AG10803 (cell line): ENCODE data around the gene RAB11FIP3.
A peak's percentile ranks its signal among the peaks of the same experiment; 100 is the strongest.

Experiments
- DNase-seq: peaks from one replicate; pipeline ENCODE4 v3.0.0; 2010; ENCODE audit warnings: low read depth
- H3K4me3 ChIP-seq: 2 replicates; pipeline ENCODE4 v1.5.1; 2011; ENCODE audit warnings: mild to moderate bottlenecking, low read length, control low read depth
- TF ChIP-seq, protein P1 (sequence below): conservative IDR thresholded peaks from 2 replicates; pipeline ENCODE4 v1.5.1; 2011; ENCODE audit warnings: mild to moderate bottlenecking, low read length, control low read depth, inconsistent platforms

RAB11FIP3 gene

DNA sequence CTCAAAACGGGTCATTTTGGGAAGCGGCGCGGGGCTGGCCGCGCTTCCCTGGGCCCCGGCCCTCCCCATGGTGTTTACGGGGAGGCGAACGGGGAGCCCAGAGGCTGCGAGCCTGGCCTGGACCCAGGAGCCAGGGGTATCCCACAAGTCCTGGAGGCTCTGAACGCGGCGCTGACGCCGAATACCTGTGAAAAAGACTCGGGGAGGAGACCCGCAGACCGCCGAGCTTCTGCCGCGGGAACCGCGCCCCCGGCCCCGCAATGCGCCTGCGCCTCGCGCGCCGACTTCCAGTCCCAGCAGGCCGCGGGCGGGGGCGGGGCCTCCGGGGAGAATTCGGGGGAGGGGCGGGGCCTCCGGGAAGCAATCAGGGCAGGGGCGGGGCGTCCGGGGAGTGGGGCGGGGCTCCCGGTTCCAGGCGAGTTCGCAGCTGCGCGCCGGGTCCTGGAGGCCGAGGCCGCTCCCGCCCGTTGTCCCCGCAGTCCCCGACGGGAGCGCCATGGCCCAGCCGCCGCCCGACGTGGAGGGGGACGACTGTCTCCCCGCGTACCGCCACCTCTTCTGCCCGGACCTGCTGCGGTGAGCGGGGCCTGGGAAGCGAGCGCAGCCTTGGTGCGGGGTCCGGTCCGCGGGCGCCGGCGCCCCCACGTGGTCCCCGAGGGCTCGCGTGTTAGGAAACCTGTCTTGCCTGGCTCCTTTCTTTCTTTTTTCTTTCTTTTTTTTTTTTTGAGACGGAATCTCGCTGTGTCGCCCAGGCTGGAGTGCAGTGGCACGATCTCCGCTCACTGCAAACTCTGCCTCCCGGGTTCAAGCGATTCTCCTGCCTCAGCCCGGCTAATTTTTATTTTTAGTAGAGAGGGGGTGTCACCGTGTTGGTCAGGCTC, 23.7 kb upstream of the RAB11FIP3 start, which contains the start of gene DECR2:
Gene DECR2, plus strand, starts transcription at position 418 of the 881 bp plus-strand sequence. Its CDS starts 79 bp downstream, at position 497.
- peak; percentile 83 for DNase-seq
- TF ChIP-seq, protein P1, sequence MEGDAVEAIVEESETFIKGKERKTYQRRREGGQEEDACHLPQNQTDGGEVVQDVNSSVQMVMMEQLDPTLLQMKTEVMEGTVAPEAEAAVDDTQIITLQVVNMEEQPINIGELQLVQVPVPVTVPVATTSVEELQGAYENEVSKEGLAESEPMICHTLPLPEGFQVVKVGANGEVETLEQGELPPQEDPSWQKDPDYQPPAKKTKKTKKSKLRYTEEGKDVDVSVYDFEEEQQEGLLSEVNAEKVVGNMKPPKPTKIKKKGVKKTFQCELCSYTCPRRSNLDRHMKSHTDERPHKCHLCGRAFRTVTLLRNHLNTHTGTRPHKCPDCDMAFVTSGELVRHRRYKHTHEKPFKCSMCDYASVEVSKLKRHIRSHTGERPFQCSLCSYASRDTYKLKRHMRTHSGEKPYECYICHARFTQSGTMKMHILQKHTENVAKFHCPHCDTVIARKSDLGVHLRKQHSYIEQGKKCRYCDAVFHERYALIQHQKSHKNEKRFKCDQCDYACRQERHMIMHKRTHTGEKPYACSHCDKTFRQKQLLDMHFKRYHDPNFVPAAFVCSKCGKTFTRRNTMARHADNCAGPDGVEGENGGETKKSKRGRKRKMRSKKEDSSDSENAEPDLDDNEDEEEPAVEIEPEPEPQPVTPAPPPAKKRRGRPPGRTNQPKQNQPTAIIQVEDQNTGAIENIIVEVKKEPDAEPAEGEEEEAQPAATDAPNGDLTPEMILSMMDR = peak; percentile 40
- peak within 1 kb of the TSS; percentile 87 for H3K4me3 ChIP-seq

DNA sequence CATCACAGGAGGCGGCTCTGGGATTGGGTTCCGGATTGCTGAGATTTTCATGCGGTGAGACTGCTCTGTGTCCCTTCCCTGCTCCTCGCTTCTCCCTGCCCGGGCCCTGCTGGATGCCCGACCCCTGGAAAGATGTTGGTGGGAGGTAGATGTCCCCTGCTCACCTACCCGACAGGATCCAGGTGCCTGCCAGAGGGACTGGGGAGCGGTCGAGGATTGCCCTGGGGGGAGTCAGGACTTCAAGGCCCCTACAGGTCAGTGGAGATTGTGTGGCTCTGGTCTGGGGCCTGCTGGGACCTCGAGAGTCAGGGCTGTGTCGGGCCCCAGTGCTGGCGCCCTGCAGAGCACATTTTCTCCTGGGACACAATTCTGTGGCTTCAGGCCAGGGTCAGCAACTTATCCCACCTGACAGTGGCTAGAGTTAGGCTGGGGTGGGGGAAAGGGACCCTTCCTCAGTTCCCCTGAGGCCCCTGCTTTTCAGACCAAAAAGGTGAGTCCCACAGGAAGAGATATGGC, 20.4 kb upstream of the RAB11FIP3 start:
- no peak for DNase-seq
- TF ChIP-seq, protein P1 = no peak
- H3K4me3 ChIP-seq = no peak overlapping the region

DNA sequence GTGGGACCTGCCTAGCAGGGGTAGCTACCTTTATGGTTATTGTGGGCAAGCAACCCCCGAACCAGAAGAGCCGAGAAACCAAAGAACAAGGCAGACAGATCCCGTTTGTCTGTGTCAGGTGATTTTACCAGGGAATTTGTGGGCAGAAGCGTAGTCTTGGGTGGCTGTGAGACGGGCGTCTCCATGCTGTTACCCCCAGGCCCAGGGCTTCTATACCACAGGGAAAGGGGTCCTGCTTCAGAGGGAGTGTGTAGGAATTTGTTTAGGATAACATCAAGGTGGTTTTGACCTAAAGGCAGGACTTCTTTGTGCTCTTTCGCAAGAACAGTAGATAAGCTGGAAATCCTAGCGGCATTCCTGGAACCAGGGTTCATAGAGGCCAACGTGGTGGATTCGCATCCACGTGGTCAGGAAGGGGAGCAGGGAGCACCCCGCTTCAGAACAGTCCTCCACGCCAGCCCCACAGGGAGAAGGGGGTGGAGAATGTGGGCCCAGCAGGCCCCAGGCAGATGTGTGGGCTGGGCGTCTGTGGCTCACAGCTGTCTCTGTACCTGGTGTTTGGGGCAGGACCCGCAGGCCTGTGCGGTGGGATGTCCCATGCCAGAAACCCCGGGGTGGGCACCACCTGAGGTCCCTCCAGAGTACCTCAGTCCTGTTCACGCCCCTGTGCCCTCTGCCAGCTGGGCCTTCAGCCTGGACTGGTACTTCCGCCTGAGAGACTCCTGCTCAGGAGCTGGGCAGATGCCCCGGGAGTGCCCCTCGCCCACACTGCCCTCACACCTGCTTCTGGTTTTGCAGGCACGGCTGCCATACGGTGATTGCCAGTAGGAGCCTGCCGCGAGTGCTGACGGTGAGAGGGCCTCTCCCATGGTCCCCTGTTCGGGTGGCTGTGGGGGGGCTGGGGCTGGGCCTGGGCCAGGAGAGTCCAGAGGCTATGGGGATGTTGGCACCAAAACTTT, 19.6 kb upstream of the RAB11FIP3 start:
- TF ChIP-seq, protein P1 = no peak
- no peak overlapping the region for H3K4me3 ChIP-seq
- no peak for DNase-seq

DNA sequence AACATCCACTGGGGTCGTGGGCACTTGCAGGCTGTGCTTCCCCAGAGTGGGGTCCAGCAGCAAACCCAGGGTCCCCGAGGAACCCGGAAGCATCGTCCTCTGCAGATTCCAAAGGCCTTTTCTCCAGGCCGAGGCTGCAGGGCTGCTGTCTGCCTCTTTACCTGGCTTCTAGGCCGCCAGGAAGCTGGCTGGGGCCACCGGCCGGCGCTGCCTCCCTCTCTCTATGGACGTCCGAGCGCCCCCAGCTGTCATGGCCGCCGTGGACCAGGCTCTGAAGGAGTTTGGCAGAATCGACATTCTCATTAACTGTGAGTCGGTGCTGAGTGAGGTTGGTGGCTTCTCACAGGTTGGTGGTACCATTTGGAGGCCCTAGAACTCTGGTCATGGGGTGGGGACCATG, 18.2 kb upstream of the RAB11FIP3 start:
- H3K4me3 ChIP-seq = no peak overlapping the region
- no peak for DNase-seq
- TF ChIP-seq, protein P1 = no peak

DNA sequence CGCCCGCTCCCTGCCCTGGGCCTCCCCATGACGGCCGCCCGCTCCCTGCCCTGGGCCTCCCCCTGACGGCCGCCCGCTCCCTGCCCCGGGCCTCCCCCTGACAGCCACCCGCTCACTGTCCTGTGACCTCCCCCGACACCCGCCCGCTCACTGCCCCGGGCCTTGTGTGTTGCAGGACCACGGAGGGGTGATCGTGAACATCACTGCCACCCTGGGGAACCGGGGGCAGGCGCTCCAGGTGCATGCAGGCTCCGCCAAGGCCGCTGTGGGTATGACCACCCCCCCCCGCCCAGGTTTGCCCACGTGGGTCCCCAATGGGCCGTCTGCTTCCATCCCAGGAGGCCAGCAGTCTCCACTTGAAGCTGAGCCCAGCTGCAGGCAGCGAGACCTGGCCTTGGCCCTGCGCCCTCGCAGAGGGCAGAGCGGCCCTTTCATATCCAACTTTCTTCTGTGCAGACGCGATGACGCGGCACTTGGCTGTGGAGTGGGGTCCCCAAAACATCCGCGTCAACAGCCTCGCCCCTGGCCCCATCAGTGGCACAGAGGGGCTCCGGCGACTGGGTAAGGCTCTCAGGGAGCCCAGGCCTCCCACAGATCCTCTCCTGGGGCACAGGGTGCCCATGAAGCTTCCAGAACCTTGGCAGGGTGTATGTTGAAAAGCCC, 14.8 kb upstream of the RAB11FIP3 start:
- H3K4me3 ChIP-seq = no peak overlapping the region
- no peak for DNase-seq
- TF ChIP-seq, protein P1 = no peak

DNA sequence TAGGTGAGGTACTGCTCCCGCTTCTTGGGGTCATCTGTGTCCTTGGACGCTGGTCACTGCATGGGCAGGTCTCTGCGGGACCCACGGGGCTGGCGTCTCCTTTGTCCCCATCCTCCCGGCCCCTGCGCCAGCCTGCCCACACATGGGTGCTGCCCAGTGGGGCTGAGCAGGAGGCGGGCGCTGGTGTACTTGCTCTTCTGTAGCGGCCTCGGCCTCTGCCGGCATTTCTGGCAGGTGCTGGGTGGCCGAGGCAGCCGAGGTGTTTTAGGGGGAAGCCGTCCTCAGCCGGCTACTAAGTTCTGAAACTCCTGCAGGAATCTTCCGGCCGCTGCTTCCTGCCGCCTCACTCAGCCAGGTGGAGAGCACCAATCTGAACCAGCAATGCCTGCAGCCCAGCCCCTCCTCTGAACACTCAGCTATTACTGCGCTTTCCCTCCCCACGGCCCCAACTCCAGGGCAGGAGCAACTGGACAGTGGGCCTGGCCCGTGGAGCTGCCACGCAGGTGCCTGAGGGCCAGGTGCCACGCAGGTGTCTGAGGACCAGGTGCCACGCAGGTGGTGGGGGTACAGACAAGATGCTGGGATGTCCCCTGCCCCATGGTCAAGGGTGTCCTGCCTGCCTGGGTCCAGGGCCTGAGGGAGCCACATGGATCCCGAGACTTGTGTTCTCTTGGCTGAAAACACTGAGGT, 13.7 kb upstream of the RAB11FIP3 start:
- TF ChIP-seq, protein P1 = no peak
- no peak for DNase-seq
- H3K4me3 ChIP-seq = no peak overlapping the region
